IMR-90 (cell line): ENCODE measurements around the gene ROBO2. TPM values are rescaled to one million over a fixed set of nuclear protein-coding genes. Genes with fewer than 3 reads are reported as not detected.

Source experiments
- ATAC-seq: fragments of 200-7000 bp; cut with Tn5 transposase; 2 replicates; pipeline ENCODE4 v1.9.1; 2020; ENCODE audit warnings: low read depth, mild to moderate bottlenecking, moderate library complexity
- BruUV-seq: library from RNA; stranded (reverse); fragments of 400-500 nt; replicated peaks from 2 replicates; lab custom pipeline; 2021; lab: Mats Ljungman, UMichigan
- CTCF ChIA-PET: fragments of 300-600 bp; formaldehyde crosslinking; extraction: SDS; loops from one replicate; lab custom pipeline; 2021; ENCODE audit warnings: antibody characterized with exemption; lab: Yijun Ruan, JAX
- POLR2A ChIA-PET: fragments of 300-600 bp; sonication (Branson Sonifier 250); formaldehyde crosslinking; loops from one replicate; lab custom pipeline; 2022; ENCODE audit warnings: antibody characterized with exemption; ENCODE audit not compliant: unreplicated experiment; lab: Charles Lee
- DNase-seq: peaks from one replicate; pipeline ENCODE4 v3.0.0; 2013
- H2AFZ ChIP-seq: replicated peaks from 2 replicates; pipeline ENCODE3; 2013; ENCODE audit warnings: low read length, mild to moderate bottlenecking; ENCODE audit not compliant: poor library complexity
- H2AK5ac ChIP-seq: 2 replicates; pipeline ENCODE4 v1.6.1; 2013; ENCODE audit warnings: low read depth, low read length, inconsistent platforms
- H2AK9ac ChIP-seq: replicated peaks from 2 replicates; pipeline ENCODE3; 2013; ENCODE audit warnings: mild to moderate bottlenecking, low read depth, low read length, moderate library complexity; ENCODE audit not compliant: poor library complexity
- H2BK120ac ChIP-seq: 2 replicates; pipeline ENCODE4 v1.6.1; 2013; ENCODE audit warnings: low read depth, low read length, inconsistent platforms
- H2BK15ac ChIP-seq: 3 replicates; pipeline ENCODE4 v1.6.1; 2013; ENCODE audit warnings: low read depth, low read length, inconsistent platforms
- H2BK20ac ChIP-seq: 2 replicates; pipeline ENCODE4 v1.6.1; 2013; ENCODE audit warnings: low read depth, mild to moderate bottlenecking, inconsistent platforms, low read length, moderate library complexity
- H2BK5ac ChIP-seq: 2 replicates; pipeline ENCODE4 v1.6.1; 2013; ENCODE audit warnings: mild to moderate bottlenecking, low read depth, low read length, inconsistent platforms; ENCODE audit not compliant: poor library complexity, severe bottlenecking
- H3K14ac ChIP-seq: replicated peaks from 2 replicates; pipeline ENCODE4 v1.6.1; 2013; ENCODE audit warnings: low read depth, low read length, inconsistent platforms
- H3K18ac ChIP-seq: 2 replicates; pipeline ENCODE4 v1.6.1; 2013; ENCODE audit warnings: low read depth, low read length, control low read depth
- H3K23ac ChIP-seq: 2 replicates; pipeline ENCODE4 v1.6.1; 2013; ENCODE audit warnings: low read depth, low read length, inconsistent platforms
- H3K27ac ChIP-seq: 2 replicates; pipeline ENCODE4 v1.5.1; 2013; ENCODE audit warnings: mild to moderate bottlenecking, control low read depth, low read length; ENCODE audit not compliant: insufficient read depth
- H3K27me3 ChIP-seq: 2 replicates; pipeline ENCODE4 v1.6.1; 2013; ENCODE audit warnings: low read length; ENCODE audit not compliant: control insufficient read depth, insufficient read depth
- H3K36me3 ChIP-seq: 2 replicates; pipeline ENCODE4 v1.6.1; 2013; ENCODE audit warnings: low read length, mixed read lengths; ENCODE audit not compliant: control insufficient read depth, insufficient read depth
- H3K4ac ChIP-seq: 2 replicates; pipeline ENCODE4 v1.6.1; 2013; ENCODE audit warnings: low read depth, low read length, inconsistent platforms
- H3K4me1 ChIP-seq: 2 replicates; pipeline ENCODE4 v1.6.1; 2013; ENCODE audit warnings: low read length, mixed read lengths; ENCODE audit not compliant: control insufficient read depth, insufficient read depth
- H3K4me2 ChIP-seq: 2 replicates; pipeline ENCODE4 v1.6.1; 2013; ENCODE audit warnings: low read depth, mild to moderate bottlenecking, control low read depth, low read length, moderate library complexity
- H3K4me3 ChIP-seq: 2 replicates; pipeline ENCODE4 v1.5.1; 2013; ENCODE audit warnings: low read depth, mild to moderate bottlenecking, control low read depth, low read length, moderate library complexity; ENCODE audit not compliant: insufficient read depth
- H3K56ac ChIP-seq: 2 replicates; pipeline ENCODE4 v1.6.1; 2013; ENCODE audit warnings: low read length, inconsistent platforms; ENCODE audit not compliant: insufficient read depth; ENCODE audit errors: extremely low read depth
- H3K79me1 ChIP-seq, 2 experiments: 2 replicates each; pipeline ENCODE4 v1.6.1; 2013; ENCODE audit warnings: low read length in 2 of 2, inconsistent platforms in 1 of 2, low read depth in 1 of 2
- H3K9ac ChIP-seq: 2 replicates; pipeline ENCODE4 v1.6.1; 2013; ENCODE audit warnings: low read depth, low read length, control low read depth
- H3K9me1 ChIP-seq: 2 replicates; pipeline ENCODE4 v1.6.1; 2013; ENCODE audit warnings: low read length, inconsistent platforms; ENCODE audit not compliant: insufficient read depth
- H3K9me3 ChIP-seq: 2 replicates; pipeline ENCODE4 v1.6.1; 2013; ENCODE audit warnings: low read length; ENCODE audit not compliant: control insufficient read depth, insufficient read depth
- H4K20me1 ChIP-seq: 2 replicates; pipeline ENCODE4 v1.6.1; 2013; ENCODE audit warnings: low read length, inconsistent platforms; ENCODE audit not compliant: insufficient read depth
- H4K5ac ChIP-seq: 2 replicates; pipeline ENCODE4 v1.6.1; 2013; ENCODE audit warnings: mild to moderate bottlenecking, low read depth, low read length, control low read depth
- H4K8ac ChIP-seq, 2 experiments: 2 replicates each; pipeline ENCODE4 v1.6.1; 2013; ENCODE audit warnings: low read depth in 2 of 2, low read length in 2 of 2, control low read depth in 1 of 2, inconsistent platforms in 1 of 2
- H4K91ac ChIP-seq: 2 replicates; pipeline ENCODE4 v1.6.1; 2013; ENCODE audit warnings: low read depth, low read length, inconsistent platforms; ENCODE audit not compliant: insufficient read depth
- BHLHE40 ChIP-seq: fragments of 150-350 bp; IDR thresholded peaks from 2 replicates; pipeline ENCODE4 v1.6.1; 2016; ENCODE audit warnings: mild to moderate bottlenecking, low read depth, low read length
- CEBPB ChIP-seq: IDR thresholded peaks from 2 replicates; pipeline ENCODE4 v1.6.1; 2012; ENCODE audit warnings: low read depth, low read length, improper control_type of control experiment
- ELK1 ChIP-seq: fragments of 150-350 bp; IDR thresholded peaks from 2 replicates; pipeline ENCODE4 v1.6.1; 2016; ENCODE audit warnings: low read depth, mild to moderate bottlenecking, low read length, moderate library complexity, borderline replicate concordance
- MAZ ChIP-seq: IDR thresholded peaks from 2 replicates; pipeline ENCODE4 v1.6.1; 2012; ENCODE audit warnings: low read depth, mild to moderate bottlenecking, low read length, improper control_type of control experiment, moderate library complexity, borderline replicate concordance
- MXI1 ChIP-seq: IDR thresholded peaks from 2 replicates; pipeline ENCODE4 v1.6.1; 2012; ENCODE audit warnings: low read depth, mild to moderate bottlenecking, low read length, moderate library complexity, borderline replicate concordance
- NFE2L2 ChIP-seq: fragments of 150-350 bp; IDR thresholded peaks from 2 replicates; pipeline ENCODE4 v1.6.1; 2016; ENCODE audit warnings: low read depth, mild to moderate bottlenecking, low read length
- RAD21 ChIP-seq: IDR thresholded peaks from 2 replicates; pipeline ENCODE4 v1.6.1; 2012; ENCODE audit warnings: low read length, improper control_type of control experiment
- RCOR1 ChIP-seq: IDR thresholded peaks from 2 replicates; pipeline ENCODE4 v1.6.1; 2012; ENCODE audit warnings: mild to moderate bottlenecking, low read length, improper control_type of control experiment; ENCODE audit not compliant: insufficient replicate concordance
- RFX5 ChIP-seq: IDR thresholded peaks from 2 replicates; pipeline ENCODE4 v1.8.0; 2012; ENCODE audit warnings: low read depth, mild to moderate bottlenecking, low read length, moderate library complexity
- WGBS, 2 experiments: methylation state at CpG; one replicate each; pipeline versions ENCODE4 v1.1.5 to v1.1.7; 2013; ENCODE audit warnings: missing lambda C conversion rate in 2 of 2; ENCODE audit not compliant: insufficient read length in 1 of 2; ENCODE audit errors: extremely low coverage in 2 of 2; 5-methylcytosine and 5-hydroxymethylcytosine counted together
- dilution Hi-C: fragments of 300-500 bp; cut with HindIII; formaldehyde crosslinking; loops from one replicate; pipeline ENCODE4 v1.14.3; 2018; ENCODE audit warnings: low sequenced_read_pairs; ENCODE audit not compliant: unreplicated experiment
- in situ Hi-C: fragments of 300-500 bp; cut with MboI; formaldehyde crosslinking; loops from 3 replicates; pipeline ENCODE4 v1.14.3; 2019; ENCODE audit warnings: low sequenced_read_pairs, inconsistent platforms, mixed read lengths
- intact Hi-C: fragments of 100-400 bp; cut with micrococcal nuclease; formaldehyde crosslinking; loops from 2 replicates; pipeline ENCODE4 v1.10.0; 2022
- polyA plus RNA-seq, 3 experiments: library from polyadenylated mRNA; depleted of rRNA; stranded (reverse); fragments of >200 nt; gene quantifications; 2 replicates each; pipeline ENCODE4 v1.2.3, GENCODE V29; 2012; ENCODE audit warnings: low replicate concordance in 1 of 3
- total RNA-seq: library from RNA; depleted of rRNA; stranded (reverse); fragments of >200 nt; gene quantifications from 2 replicates; pipeline ENCODE4 v1.2.3, GENCODE V29; 2012

ROBO2 gene
- total and polyA plus RNA-seq, 2 of the 4 experiments (the other 2 are of a cell fraction): 9.3 to 14.5 TPM

- no peak overlapping the region for H3K4me2 ChIP-seq
- in situ Hi-C loops: no loop called here
- DNase-seq (no peak), ATAC-seq (no peak)
- dilution Hi-C loops: no loop called here
- H4K5ac ChIP-seq: no peak overlapping the region
- no peak overlapping the region for H3K27ac ChIP-seq
- no peak overlapping the region for H2BK5ac ChIP-seq
- CTCF ChIA-PET: interaction anchor here (1.2 kb wide), 1 partner anchor 18 kb away, joined by 4 read pairs; no protein-coding TSS in a partner anchor
- H3K36me3 ChIP-seq: no peaks in the 10 kb centered on the region
- no peak overlapping the region for H3K14ac ChIP-seq
- no peak overlapping the region for H2AK5ac ChIP-seq
- intact Hi-C loops: no loop called here
- no peaks in the 10 kb centered on the region for H3K79me1 ChIP-seq
- no peak overlapping the region for H2BK20ac ChIP-seq
- H2AK9ac ChIP-seq: no peak overlapping the region
- no peak overlapping the region for H3K56ac ChIP-seq
- H3K9ac ChIP-seq: no peak overlapping the region
- no peaks in the 10 kb centered on the region for H3K9me3 ChIP-seq
- H2BK15ac ChIP-seq: no peak overlapping the region
- POLR2A ChIA-PET: no interaction called here
- no peak overlapping the region for H2AFZ ChIP-seq
- H2BK120ac ChIP-seq: no peak overlapping the region
- no peaks in the 10 kb centered on the region for H3K27me3 ChIP-seq
- 57% methylated on average over 1 of the region's 3 CpGs; no CpG with 5 or more reads in 1 of the 2 experiments for WGBS, 2 experiments
- H3K9me1 ChIP-seq: no peaks in the 10 kb centered on the region
- no peaks in the 10 kb centered on the region for H3K4me1 ChIP-seq
- H3K23ac ChIP-seq: no peak overlapping the region
- no peak overlapping the region for H3K4me3 ChIP-seq
- H4K20me1 ChIP-seq: no peaks in the 10 kb centered on the region
- no TSS peak for BruUV-seq
- no peak overlapping the region for H3K4ac ChIP-seq
- no peak for TF ChIP-seq ELK1
- no peak for TF ChIP-seq RAD21
- no peak for TF ChIP-seq NFE2L2
- TF ChIP-seq BHLHE40: no peak
- no peak for TF ChIP-seq RCOR1
- no peak for TF ChIP-seq MXI1
- TF ChIP-seq MAZ: no peak
- TF ChIP-seq CEBPB: no peak
- no peak for TF ChIP-seq RFX5
- H3K18ac ChIP-seq: no peak overlapping the region
- H4K8ac ChIP-seq: no peak overlapping the region
- no peak overlapping the region for H4K91ac ChIP-seq
Measured at GRCh38 chr3:77618686-77619085, 578.8 kb downstream of the ROBO2 start.
